ENCODE data around the gene LRRC8D.

DNA sequence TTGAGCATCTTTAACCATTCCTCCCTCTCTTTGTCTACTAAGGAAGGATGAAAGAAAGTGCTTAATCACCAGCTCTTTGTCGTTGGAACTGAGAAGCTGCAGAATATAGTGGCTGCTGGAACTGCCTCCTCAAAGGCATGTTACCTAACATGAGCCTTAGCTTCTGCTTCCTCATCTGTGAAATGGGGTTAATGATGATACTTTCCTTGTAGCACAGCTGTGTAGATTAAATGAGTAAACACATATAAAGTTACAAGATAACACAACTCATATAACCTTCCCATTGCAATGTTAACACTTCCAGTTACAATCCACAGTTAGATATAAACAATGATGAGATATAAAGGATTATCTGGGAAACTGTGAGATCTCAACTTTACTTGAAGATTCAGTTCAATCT is 125.7 kb downstream of the LRRC8D start:
- TF ChIP-seq POLR2A (IDR thresholded peaks at IDR 0.05; ENCODE audit: low read length) (no peak), GATA1 (IDR thresholded peaks at IDR 0.05; ENCODE audit: low read depth, low read length) (no peak)
